GM23338 (cell line): ENCODE measurements around the gene DNAAF3.

Experiments used
- CREB1 ChIP-seq: fragments of 250-450 bp; sonication (Bioruptor Pico); IDR thresholded peaks from 2 replicates; pipeline ENCODE4 v1.5.0; 2020; ENCODE audit warnings: low read depth, mild to moderate bottlenecking, moderate library complexity
- EZH2 ChIP-seq: fragments of 200-600 bp; sonication (generic); IDR thresholded peaks from one replicate; pipeline ENCODE4 v1.8.0; 2017; ENCODE audit warnings: antibody characterized with exemption, mild to moderate bottlenecking, low read depth; ENCODE audit not compliant: unreplicated experiment
- EZH2phosphoT487 ChIP-seq: fragments of 200-600 bp; sonication (generic); IDR thresholded peaks from one replicate; pipeline ENCODE4 v1.8.1; 2018; ENCODE audit warnings: antibody characterized with exemption; ENCODE audit not compliant: unreplicated experiment
- NANOG ChIP-seq: IDR thresholded peaks from 2 replicates; pipeline ENCODE4 v1.6.1; 2016; ENCODE audit warnings: antibody characterized with exemption, borderline replicate concordance
- POLR2AphosphoS5 ChIP-seq: IDR thresholded peaks from 2 replicates; pipeline ENCODE4 v1.6.1; 2016; ENCODE audit warnings: antibody characterized with exemption, low read depth
- ZNF114 ChIP-seq: fragments of 250-450 bp; sonication (Bioruptor Pico); IDR thresholded peaks from 2 replicates; pipeline ENCODE4 v1.5.0; 2020; ENCODE audit warnings: mild to moderate bottlenecking, moderate library complexity
- TF ChIP-seq, protein P1 (sequence below), 2 experiments: fragments of 200-600 bp in 1 of 2; sonication (generic) in 1 of 2; conservative IDR thresholded peaks; 2 replicates each; pipeline versions ENCODE4 v1.5.1 to v1.6.1; 2016 to 2017; ENCODE audit warnings: antibody characterized with exemption in 2 of 2, low read depth in 2 of 2, mild to moderate bottlenecking in 2 of 2, moderate library complexity in 1 of 2
- TF ChIP-seq, protein P2 (sequence below): IDR thresholded peaks from one replicate; pipeline ENCODE4 v1.6.1; 2018; ENCODE audit warnings: antibody characterized with exemption; ENCODE audit not compliant: unreplicated experiment

DNA sequence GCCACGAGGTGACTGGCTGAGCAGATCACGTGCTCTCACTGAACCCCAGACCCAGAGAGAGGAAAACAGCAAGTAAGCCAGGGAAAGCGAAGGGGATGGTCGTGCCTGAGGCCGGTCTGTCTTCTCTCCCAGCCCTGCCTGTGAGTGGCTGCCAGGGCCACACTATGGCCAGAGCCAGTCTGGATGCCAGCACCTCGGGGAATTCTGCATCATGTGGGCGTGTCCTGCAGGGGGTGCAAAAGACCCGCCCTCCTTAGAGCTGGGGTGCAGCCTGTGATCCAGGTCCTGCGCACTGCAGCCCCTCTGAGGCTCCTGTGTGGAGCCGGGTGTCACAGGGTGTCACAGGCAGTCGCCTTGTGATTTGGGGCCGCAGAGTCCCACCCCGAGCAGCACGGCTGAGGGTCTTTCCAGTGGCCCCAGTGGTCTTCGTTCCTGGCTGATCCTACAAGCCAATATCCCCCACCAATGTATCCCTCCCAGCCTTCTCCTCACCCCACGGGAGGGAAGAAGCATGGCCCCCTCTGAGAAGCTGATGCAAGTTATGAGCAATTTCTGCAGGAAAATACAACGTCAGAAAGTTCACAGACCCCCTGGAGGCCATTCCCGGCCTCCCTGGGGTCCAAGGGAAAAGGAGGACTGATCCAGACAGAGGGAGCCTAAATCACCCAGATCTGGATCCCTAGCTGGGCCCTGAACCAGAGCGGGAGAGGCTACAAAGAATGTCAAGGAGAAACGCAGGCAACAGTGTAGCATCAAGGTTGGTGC is 56.7 kb downstream of the DNAAF3 start:
- TF ChIP-seq, protein P1, sequence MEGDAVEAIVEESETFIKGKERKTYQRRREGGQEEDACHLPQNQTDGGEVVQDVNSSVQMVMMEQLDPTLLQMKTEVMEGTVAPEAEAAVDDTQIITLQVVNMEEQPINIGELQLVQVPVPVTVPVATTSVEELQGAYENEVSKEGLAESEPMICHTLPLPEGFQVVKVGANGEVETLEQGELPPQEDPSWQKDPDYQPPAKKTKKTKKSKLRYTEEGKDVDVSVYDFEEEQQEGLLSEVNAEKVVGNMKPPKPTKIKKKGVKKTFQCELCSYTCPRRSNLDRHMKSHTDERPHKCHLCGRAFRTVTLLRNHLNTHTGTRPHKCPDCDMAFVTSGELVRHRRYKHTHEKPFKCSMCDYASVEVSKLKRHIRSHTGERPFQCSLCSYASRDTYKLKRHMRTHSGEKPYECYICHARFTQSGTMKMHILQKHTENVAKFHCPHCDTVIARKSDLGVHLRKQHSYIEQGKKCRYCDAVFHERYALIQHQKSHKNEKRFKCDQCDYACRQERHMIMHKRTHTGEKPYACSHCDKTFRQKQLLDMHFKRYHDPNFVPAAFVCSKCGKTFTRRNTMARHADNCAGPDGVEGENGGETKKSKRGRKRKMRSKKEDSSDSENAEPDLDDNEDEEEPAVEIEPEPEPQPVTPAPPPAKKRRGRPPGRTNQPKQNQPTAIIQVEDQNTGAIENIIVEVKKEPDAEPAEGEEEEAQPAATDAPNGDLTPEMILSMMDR (conservative IDR thresholded peaks at IDR 0.05; ENCODE audit: low read depth in 2 of 2) = no peak
- TF ChIP-seq EZH2phosphoT487 (no peak), EZH2 (no peak), ZNF114 (CRISPR knock-in tag) (no peak), POLR2AphosphoS5 (no peak), NANOG (no peak), CREB1 (no peak)
- TF ChIP-seq, protein P2, sequence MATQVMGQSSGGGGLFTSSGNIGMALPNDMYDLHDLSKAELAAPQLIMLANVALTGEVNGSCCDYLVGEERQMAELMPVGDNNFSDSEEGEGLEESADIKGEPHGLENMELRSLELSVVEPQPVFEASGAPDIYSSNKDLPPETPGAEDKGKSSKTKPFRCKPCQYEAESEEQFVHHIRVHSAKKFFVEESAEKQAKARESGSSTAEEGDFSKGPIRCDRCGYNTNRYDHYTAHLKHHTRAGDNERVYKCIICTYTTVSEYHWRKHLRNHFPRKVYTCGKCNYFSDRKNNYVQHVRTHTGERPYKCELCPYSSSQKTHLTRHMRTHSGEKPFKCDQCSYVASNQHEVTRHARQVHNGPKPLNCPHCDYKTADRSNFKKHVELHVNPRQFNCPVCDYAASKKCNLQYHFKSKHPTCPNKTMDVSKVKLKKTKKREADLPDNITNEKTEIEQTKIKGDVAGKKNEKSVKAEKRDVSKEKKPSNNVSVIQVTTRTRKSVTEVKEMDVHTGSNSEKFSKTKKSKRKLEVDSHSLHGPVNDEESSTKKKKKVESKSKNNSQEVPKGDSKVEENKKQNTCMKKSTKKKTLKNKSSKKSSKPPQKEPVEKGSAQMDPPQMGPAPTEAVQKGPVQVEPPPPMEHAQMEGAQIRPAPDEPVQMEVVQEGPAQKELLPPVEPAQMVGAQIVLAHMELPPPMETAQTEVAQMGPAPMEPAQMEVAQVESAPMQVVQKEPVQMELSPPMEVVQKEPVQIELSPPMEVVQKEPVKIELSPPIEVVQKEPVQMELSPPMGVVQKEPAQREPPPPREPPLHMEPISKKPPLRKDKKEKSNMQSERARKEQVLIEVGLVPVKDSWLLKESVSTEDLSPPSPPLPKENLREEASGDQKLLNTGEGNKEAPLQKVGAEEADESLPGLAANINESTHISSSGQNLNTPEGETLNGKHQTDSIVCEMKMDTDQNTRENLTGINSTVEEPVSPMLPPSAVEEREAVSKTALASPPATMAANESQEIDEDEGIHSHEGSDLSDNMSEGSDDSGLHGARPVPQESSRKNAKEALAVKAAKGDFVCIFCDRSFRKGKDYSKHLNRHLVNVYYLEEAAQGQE = no peak
